SK-N-MC (cell line): ENCODE measurements around the gene ZNF862.
"Not testable (repeated sequence)": the region's sequence is repeated elsewhere in the genome, so short reads cannot be mapped to it uniquely, and the experiment has no call there.

Source experiments
- DNase-seq: peaks from one replicate; pipeline ENCODE4 v3.0.0-alpha.2; 2011; ENCODE audit warnings: low read depth, low spot score
- H3K27ac ChIP-seq: fragments of 200-600 bp; sonication (generic); 2 replicates; pipeline ENCODE4 v1.5.1; 2016; ENCODE audit warnings: mixed run types
- H3K36me3 ChIP-seq: fragments of 200-600 bp; sonication (generic); 2 replicates; pipeline ENCODE4 v1.6.1; 2017; ENCODE audit warnings: antibody characterized with exemption, low read length, mixed read lengths; ENCODE audit not compliant: insufficient read depth
- H3K4me3 ChIP-seq: fragments of 200-600 bp; sonication (generic); 2 replicates; pipeline ENCODE4 v1.5.1; 2016
- H3K9ac ChIP-seq: fragments of 200-600 bp; sonication (generic); 2 replicates; pipeline ENCODE4 v1.8.0; 2017; ENCODE audit warnings: mixed run types, mixed read lengths; ENCODE audit not compliant: insufficient read length
- H3K9me3 ChIP-seq: fragments of 200-600 bp; sonication (generic); 2 replicates; pipeline ENCODE4 v1.6.1; 2017; ENCODE audit warnings: low read depth, mild to moderate bottlenecking, antibody characterized with exemption, low read length, moderate library complexity, mixed read lengths
- EZH2 ChIP-seq: fragments of 200-600 bp; sonication (generic); IDR thresholded peaks from one replicate; pipeline ENCODE4 v1.6.1; 2017; ENCODE audit warnings: antibody characterized with exemption
- FOXP2 ChIP-seq: optimal IDR thresholded peaks from 2 replicates; pipeline ENCODE3; 2011; ENCODE audit warnings: mild to moderate bottlenecking, moderate library complexity; ENCODE audit not compliant: insufficient read depth; ENCODE audit errors: extremely low read length, control extremely low read depth
- POLR2AphosphoS5 ChIP-seq: IDR thresholded peaks from 2 replicates; pipeline ENCODE4 v1.6.1; 2012; ENCODE audit warnings: mild to moderate bottlenecking, low read depth, low read length, borderline replicate concordance

Gene ZNF862

GRCh38 chr7:149825567-149826343 is 12.4 kb upstream of the ZNF862 start:
- H3K9ac ChIP-seq = no peak overlapping the region
- H3K36me3 ChIP-seq = no peaks in the 10 kb centered on the region
- DNase-seq = no peak
- H3K4me3 ChIP-seq = no peak overlapping the region
- no peaks in the 10 kb centered on the region for H3K9me3 ChIP-seq
- no peak for TF ChIP-seq FOXP2
- no peak for TF ChIP-seq POLR2AphosphoS5
- TF ChIP-seq EZH2 = no peak
- H3K27ac ChIP-seq = no peak overlapping the region

- Histone ChIP-seq H3K9me3 (no peaks in the 10 kb centered on the region), H3K36me3 (no peaks in the 10 kb centered on the region), H3K9ac (no peak overlapping the region), H3K4me3 (no peak overlapping the region), H3K27ac (no peak overlapping the region)
- TF ChIP-seq EZH2 = no peak
- TF ChIP-seq FOXP2 = no peak
- DNase-seq = no peak
Observed at GRCh38 chr7:149826344-149827088, 11.7 kb upstream of the ZNF862 start.

GRCh38 chr7:149827089-149827981 is 10.8 kb upstream of the ZNF862 start:
- Histone ChIP-seq H3K9me3 (no peaks in the 10 kb centered on the region), H3K36me3 (no peaks in the 10 kb centered on the region), H3K9ac (no peak overlapping the region), H3K27ac (no peak overlapping the region), H3K4me3 (no peak overlapping the region)
- TF ChIP-seq POLR2AphosphoS5 (no peak), FOXP2 (no peak), EZH2 (no peak)
- DNase-seq = no peak

- DNase-seq = no peak
- Histone ChIP-seq H3K9me3 (no peaks in the 10 kb centered on the region), H3K9ac (no peak overlapping the region), H3K4me3 (no peak overlapping the region), H3K27ac (no peak overlapping the region), H3K36me3 (no peaks in the 10 kb centered on the region)
- no peak for TF ChIP-seq EZH2
- no peak for TF ChIP-seq FOXP2
- no peak for TF ChIP-seq POLR2AphosphoS5
Observed at GRCh38 chr7:149828357-149829309, 9.5 kb upstream of the ZNF862 start.

GRCh38 chr7:149830527-149830926 is 7.6 kb upstream of the ZNF862 start:
- H3K9me3 ChIP-seq, H3K27ac ChIP-seq, H3K36me3 ChIP-seq, H3K4me3 ChIP-seq, DNase-seq, H3K9ac ChIP-seq: not testable (repeated sequence)

GRCh38 chr7:149830997-149831740 is 7.0 kb upstream of the ZNF862 start:
- no peak overlapping the region for H3K27ac ChIP-seq
- no peaks in the 10 kb centered on the region for H3K36me3 ChIP-seq
- DNase-seq = no peak
- no peak for TF ChIP-seq POLR2AphosphoS5
- no peak for TF ChIP-seq EZH2
- TF ChIP-seq FOXP2 = no peak
- no peaks in the 10 kb centered on the region for H3K9me3 ChIP-seq
- no peak overlapping the region for H3K4me3 ChIP-seq
- no peak overlapping the region for H3K9ac ChIP-seq

GRCh38 chr7:149831741-149832219 is 6.4 kb upstream of the ZNF862 start:
- Histone ChIP-seq H3K27ac (no peak overlapping the region), H3K36me3 (no peaks in the 10 kb centered on the region), H3K9ac (no peak overlapping the region), H3K4me3 (no peak overlapping the region), H3K9me3 (no peaks in the 10 kb centered on the region)
- no peak for DNase-seq
- TF ChIP-seq POLR2AphosphoS5 = no peak
- TF ChIP-seq EZH2 = no peak
- TF ChIP-seq FOXP2 = no peak
